HG03025 (cell line): ENCODE data around the gene FAM227A.
"Not testable (repeated sequence)": the region's sequence is repeated elsewhere in the genome, so short reads cannot be mapped to it uniquely, and the experiment has no call there.

Experiments used
- ATAC-seq: cut with Tn5 transposase; IDR thresholded peaks from one replicate; pipeline ENCODE4 v1.9.1; 2021; ENCODE audit warnings: mild to moderate bottlenecking, moderate library complexity; ENCODE audit not compliant: unreplicated experiment, low FRiP score

Gene FAM227A

DNA sequence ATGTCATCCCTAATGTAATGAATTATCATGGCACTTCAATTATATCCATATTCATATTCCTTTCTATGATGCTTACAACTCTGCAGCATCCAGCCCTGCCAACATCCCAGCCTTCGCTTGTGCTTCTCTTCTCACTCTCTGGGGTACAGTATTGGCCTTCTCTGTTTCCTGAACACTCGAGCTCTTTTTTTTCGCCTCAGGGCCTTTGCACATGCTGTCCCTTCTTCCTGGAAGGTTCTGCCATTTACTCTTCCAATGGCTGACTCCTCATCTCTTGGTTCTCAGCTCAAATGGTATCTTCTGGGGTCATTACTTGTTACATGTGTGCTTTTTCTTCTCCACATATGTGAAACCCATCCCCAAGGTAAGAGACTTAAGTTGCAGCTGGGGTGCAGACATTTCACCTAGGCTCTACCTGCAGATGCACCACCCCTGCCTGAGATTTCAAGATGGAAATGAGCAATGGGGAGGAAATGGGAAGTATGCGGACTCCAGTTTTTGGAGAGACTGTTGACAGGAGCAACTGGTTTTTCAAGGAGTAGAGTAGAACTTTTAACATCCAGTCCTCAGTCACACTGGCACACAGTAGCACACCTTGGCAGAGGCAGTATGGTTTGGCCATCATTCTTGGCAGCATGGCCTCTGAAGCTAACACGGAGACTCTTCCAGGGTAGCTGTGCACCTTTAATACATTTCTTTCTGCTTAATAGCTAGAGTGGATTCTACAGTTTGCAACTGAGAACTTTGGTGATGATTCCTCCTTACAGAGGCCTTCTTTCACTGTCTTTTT, 43.8 kb downstream of the FAM227A start:
- no peak for ATAC-seq

DNA sequence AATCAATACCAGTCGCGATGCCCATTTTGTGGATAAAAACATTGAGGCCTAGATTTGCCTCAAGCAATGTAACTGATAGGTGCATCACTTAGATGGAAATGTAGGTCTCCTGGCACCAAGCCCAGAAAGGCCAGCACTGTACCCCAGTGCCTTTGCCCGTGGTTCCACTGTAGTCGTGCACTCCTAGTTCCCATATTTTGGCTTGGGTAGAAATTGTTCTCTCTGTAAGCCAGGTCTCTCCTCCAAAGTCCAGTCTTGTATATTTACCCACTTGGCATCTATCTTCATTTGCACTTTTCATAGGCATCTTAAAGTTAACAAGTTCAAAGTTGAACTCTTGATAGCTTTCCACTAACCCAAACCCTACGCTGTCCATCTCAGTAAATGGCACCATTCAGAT, 44.6 kb downstream of the FAM227A start:
- ATAC-seq = no peak

DNA sequence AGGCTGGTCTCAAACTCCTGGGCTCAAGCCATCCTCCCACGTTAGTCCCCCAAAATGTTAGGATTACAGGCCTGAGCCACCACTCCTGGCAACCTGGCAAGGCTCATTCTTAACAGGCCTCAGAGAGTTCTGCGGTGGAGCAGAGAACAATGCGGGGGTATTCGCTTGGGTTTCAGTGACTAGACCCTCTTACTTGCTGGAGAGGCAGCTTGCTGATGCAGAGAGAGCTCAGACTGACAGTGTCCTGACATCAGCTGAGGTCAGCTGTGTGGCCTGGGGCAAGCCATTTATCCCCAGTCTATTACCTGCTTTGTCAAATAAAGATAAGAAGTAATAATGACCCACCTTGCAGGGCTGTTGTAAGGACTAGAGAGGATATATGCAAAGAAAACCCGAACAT, 46.0 kb downstream of the FAM227A start:
- ATAC-seq = no peak

DNA sequence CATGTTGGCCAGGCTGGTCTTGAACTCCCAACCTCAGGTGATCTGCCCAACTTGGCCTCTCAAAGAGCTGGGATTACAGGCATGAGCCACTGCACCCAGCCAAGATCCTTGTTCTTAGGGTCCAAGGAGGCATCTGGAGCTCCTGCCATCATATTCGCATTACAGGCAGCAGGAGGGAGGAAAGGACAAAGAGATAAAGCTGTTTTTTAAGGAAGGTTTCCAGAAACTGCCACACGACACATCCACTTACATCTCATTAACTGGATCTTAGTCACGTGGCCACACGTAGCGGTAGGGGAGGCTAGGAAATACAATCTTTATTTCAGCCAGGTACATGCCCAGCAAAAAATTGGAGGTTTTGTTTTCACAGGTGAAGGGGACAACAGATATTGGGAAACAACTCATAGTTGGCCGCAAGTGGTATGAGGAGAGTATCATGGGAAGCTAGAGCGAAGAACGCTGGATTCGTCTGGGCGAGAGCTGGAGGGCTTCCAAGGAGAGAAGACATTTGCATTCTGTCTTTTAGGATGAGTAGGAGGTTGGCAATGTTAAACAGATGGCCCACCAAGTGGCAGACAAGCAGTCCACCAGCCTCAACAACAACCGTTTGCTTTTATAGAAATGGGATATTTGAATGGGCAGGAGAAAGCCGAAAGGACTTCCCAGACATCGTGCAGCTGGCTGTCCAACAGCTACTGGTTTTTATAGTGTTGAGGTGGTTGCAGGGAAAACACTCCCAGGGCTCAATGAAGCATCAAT, 47.0 kb downstream of the FAM227A start:
- ATAC-seq = no peak

DNA sequence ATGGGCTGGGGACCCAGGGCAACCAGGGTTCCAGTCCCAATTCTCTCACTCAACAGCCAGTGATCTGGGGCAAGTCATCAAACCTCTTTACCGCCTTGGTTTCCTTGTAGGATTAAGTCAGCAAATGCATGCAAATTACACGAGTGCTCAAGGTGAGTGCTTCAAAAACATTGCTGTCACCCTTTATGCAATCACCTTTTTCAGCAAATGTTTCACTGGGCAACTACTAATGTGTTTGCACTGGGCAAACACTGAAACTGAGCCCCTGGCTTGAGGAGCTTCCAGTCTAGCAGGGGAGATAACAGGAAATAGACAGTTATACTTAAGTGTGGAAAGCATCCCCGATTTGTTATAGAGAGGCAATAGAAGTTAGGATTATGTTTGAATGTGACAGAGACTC, 48.5 kb downstream of the FAM227A start:
- ATAC-seq = no peak

DNA sequence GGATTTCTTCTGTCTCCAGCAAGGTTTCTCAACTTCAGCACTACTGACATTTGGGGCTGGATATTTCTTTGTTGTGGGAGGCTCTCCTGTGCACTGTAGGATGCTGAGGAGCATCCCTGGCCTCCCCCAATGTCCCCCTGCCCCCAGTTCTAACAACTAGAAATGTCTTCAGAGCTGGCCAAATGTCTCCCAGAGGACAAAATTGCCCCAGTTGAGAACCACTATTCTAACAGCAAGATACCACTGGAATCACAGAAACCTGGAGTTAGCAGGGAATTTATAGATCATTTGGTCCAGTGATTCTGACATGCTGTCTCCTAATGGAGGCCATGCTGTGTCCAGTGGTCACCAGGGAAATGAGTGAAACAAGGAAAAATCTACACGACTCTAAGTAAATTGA, 54.0 kb downstream of the FAM227A start:
- no peak for ATAC-seq

DNA sequence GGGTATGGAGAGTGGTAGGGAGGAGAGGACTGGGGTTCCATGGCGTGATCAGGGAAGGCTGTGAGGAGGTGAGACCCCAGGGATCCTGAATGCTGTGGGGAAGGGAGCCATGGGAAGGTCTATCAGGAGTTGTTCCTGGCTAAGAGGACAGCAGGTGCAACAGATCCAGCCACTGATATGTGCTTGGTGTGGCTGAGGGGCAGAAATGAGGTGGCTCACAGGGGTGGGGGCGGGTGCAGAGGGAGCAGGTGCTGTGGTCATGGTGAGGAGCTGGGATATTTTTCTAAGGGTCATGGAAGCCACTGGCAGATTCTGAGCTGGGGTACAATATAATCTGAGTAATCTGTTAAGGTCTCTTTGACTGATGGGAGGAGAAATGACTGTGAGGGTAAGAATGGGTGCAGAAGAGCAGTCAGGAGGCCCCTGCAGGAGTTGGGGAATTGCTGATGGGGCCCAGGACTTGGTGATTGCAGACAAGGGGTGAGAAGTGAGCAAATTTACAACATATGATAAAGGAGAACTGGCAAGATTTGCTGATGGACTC, 54.9 kb downstream of the FAM227A start:
- no peak for ATAC-seq

DNA sequence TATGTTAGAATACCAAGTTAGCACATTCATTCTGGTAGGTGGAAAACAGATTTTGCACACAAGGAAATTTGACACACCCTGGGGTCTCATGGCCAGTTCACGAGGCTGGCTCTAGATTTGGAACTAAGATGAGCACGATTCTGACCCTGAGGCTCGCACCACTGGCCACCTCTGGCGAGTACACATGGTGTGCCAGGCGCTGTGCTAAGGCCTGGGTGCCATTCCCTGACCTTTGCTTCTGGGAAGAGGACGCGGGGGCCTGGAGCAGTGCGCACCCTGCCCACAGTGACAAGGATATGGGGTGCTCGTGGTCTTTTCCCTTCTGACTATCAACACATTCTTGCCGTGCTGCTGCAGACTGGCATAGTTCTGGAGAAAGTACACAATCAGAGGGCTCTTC, 56.7 kb downstream of the FAM227A start:
- ATAC-seq = no peak

DNA sequence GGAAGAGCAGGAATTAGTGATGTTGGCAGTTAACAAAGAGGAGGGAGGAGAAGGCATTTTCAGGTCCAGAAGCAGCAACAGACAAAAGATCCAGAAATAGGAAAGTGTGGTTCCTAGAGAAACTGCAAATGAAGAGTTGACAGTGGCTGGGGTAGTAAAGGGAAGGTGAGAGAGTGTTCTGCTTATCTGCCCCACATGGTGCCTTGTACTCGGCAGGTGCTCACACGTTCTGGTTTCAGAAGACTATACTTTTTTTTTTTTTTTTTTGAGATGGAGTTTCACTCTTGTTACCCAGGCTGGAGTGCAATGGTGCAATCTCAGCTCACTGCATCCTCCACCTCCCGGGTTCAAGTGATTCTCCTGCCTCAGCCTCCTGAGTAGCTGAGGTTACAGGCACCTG, 73.3 kb downstream of the FAM227A start:
- ATAC-seq = not testable (repeated sequence)

DNA sequence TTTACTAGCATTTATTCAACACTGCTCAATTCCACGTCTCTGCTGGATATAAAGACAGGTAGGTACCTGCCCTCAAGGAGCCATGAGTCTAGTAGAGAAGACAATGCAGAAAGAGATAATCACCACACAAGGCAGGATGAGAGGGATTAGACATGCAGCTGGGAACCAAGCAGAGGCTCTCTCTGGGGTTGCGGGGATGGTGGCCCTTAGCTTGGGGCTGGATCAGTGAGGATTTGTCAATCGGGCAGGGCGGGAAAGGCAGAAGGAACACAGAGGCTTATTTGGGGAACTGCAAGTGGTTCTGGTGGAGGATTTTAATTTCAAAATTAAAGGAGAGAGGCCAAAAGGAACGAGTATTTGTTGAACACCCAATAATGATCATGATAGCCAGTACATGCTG, 77.7 kb downstream of the FAM227A start:
- no peak for ATAC-seq

DNA sequence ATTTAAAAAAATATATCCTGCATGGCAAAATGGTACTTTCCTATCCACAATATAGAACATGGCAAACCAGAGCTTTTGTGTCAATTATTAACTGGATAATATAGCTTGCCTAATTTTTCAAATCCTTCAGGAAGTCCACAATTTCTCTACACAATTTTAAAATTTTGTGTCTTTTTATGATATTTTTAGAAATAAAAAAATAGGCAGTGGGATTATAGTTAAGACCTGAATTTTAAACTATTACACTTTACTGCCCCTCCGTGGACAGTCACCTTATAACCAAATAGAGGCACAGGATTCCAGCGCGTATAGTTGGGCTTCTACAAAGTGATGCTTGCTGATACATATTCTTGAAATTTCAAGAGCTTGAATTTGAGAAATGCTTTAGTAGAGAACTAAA, 84.1 kb downstream of the FAM227A start:
- ATAC-seq = no peak

DNA sequence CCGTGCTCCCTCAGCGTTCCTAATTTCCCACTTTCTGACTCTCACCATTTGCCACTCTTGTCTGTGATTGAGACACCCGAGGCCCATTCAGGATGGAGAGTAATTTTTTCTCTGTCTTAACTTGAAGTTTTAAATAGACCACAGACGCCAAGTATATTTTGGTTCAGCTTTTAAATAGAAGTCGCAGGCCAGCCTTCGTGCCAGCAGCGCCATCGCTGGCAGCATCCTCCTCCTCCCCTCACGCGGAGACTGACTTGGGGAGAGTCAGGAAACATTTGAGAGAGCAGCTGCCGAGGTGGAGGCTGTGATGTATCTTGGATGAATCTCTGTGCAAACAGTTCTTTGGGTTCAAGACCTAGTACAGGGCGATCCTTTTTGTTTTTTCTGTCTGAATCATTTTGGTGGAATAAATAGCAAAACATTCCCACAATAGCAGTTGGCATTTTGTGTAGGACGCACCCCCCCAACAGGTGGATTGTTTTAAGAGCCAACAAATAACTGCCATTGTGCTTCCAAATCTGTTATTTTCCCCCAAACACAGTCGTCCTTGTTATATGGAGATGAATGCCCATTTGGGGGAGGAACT, 85.3 kb downstream of the FAM227A start:
- ATAC-seq = no peak

DNA sequence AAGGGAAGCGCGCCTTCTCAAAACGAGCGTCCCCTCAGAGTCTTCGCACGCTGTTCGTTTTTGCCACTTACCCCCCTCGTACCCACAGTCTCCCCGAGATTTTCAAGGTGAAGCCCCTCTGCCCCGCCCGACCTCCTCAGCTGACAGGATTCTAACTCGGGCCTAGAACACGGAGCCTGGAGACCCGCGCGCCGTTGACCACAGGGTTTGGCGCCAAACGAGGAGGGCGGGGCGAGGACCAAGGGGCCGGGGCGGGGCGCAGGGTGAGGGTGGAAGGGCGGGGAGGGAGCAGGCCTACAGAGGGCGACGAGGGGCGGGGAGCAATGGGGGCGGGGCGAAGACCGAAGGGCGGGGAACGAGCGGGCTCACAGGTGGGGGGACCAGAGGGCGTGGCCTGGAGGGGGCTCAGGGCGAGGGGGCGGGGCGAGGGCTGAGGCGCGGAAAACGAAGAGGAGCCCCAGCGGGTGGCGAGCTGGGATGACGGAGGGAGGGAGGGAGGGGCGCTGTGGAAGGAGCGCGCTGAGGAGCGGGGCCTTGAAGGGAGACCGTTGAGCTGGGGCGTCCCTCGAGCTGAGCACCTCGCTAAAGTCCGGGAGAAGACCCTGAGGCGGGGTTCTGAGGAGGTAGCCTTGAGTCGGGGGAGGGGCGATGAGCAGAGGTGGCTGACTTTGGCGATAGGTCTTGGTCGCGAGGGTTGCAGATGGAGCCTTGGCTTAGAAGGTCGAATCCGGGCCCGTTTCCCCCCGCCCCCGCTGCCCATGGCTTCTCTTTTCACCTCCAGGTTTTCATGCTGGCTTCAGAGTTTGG, 86.0 kb downstream of the FAM227A start, which contains the start of gene DMC1:
Gene DMC1 (minus strand): TSS at position 212 of the 807 bp plus-strand sequence. CDS start 1,927 bp downstream, outside the sequence.
- no peak for ATAC-seq

DNA sequence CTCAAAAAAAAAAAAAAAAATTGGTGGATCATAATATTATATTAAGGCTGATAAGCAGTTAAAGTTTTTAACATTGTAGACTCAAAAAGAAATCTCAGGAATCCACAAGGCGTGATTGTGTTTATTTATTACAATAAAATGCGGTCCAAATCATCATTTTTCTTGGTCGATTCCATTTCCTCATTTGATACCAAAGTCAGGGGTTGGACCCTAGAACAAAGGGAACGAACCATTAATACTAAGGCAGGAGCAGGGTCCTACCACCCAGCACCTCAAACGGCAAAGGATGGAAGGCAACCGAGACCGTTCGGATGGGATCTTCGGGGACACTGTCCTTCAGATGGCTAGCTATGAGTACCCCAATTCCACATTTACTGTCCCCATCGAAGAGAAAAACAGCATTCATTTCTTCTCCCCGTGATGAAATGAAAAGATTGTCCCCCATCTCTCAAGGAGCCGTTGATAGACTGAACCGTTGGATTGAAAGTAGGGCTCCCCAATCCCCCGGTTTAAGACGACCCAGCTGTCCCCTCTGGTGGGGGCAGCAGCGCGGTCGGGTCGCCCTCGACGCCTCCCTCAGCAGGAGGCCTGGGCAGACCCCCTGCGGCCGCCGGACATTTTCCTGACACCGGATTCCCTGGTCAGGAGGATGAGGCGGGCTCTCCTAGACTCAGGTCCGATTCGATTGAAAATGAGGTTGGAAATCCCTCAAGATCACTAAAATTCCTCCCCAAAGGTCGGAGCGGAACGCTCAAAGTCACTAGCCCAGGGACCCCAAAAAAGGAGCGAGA, 86.8 kb downstream of the FAM227A start:
- no peak for ATAC-seq

DNA sequence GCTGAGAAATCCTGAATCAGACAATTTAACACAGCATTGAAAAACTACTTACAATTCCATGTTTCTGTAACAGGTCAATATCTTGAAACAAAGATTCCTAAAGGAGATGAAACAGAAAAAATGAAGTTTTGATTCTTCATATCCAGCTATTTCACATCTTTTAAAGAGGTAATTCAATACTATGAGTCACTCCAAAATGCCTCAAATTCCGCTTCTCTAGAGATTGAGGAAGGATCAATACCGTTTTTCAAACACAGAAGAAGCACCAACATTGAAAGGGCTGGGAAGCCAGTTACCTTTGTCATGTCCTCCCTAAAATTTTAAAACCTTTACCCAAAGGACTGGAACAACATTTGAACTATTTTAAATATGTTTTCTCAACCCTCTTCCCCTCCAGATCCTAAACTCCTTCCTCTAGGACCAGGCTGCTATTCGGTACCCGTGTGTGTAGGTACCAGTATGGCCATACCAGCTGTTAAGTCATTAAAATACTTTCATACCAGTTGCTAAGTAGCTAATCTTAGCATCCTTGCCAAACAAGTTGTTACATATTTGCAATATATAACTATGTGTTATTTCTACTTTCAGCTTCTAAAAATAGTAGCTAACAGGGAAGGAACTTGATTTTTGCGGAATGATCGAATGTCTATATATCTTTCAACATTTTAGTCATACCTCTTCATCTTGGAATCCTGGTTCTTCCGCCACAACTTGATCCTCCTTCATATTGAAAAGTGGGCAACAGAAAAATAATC, 88.5 kb downstream of the FAM227A start:
- ATAC-seq = no peak

DNA sequence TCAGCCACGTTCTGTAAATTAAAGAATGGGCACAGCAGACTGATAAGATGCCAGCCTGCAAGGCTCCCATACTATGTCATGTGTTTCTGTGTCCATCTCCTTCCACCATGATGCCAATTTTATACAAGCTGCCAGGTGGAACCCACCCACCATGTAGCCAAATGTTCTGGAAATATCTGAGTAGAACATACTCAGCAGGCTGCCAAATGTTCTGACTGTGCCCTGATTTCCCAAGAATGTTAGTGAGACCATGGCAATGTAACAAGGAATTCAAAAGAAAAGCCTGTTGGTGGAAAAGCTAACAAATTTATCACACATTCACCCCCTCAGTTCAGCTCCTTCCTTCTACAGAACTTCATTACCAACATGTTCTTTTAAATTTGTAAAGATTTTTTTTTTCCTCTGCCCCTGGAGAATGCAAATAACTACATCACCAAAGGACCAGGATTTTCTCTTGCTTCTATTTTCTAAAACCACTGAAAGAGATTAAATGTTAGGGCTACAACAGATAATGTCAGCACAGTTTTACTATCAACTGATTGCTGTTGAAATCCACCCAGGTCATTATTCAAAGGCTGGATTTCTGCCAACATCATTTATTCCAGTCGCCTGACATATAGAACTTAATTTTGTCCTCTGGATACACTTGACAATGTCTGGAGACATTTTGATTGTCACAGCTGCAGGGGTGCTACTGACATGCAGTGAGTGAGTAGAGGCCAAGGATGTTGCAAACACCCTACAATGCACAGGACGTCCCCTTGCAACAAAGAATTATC, 89.3 kb downstream of the FAM227A start:
- ATAC-seq = no peak

DNA sequence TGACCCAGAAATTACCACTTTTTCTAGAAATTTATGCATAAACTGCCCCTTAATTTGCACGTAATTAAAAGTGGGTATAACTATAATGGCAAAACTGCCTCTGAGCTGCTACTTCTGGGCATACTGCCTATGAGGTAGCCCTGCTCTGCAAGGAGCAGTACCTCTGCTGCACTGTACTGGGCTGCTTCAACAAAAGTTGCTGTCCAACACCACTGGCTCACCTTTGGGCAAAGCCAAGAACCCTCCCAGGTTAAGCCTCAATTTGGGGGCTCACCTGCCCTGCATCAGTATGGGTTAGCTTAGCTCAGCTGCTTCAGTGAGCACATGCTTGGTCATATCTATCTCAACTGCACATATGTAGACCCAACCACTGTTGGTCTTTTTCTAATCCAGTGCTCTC, 90.8 kb downstream of the FAM227A start:
- ATAC-seq = no peak

DNA sequence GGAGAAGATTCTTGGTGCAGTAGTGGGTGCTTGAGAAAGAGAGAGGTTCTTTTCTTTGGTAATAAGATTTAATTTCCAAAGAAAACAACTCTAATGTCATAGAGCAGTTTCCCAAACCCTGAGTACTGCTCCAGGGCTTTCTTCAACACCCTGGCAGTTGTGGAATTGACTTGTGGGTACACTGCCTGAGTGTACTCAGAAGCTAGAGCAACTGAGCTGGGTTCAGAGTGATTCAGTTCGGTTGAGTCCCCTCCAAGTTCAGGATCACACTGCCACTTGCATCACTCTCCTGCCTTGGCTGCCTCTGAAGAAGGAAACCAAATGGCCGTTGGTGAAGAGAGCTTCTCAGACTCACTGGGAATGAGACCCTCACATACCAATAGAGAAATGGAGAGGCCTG, 91.5 kb downstream of the FAM227A start:
- ATAC-seq = no peak
